Kasumi-1 (cell line): ENCODE data around the gene YWHAE.
"Not testable (repeated sequence)": the region's sequence is repeated elsewhere in the genome, so short reads cannot be mapped to it uniquely, and the experiment has no call there.

Experiments
- DNase-seq, 2 experiments: peaks; one replicate each; lab custom pipeline; 2025; lab: John Stamatoyannopoulos, UW

YWHAE gene

GRCh38 chr17:1412185-1413110, 12.4 kb upstream of the YWHAE start:
- no peak for DNase-seq

- DNase-seq = no peak
Observed at GRCh38 chr17:1402262-1402586, 2.2 kb upstream of the YWHAE start.

DNA sequence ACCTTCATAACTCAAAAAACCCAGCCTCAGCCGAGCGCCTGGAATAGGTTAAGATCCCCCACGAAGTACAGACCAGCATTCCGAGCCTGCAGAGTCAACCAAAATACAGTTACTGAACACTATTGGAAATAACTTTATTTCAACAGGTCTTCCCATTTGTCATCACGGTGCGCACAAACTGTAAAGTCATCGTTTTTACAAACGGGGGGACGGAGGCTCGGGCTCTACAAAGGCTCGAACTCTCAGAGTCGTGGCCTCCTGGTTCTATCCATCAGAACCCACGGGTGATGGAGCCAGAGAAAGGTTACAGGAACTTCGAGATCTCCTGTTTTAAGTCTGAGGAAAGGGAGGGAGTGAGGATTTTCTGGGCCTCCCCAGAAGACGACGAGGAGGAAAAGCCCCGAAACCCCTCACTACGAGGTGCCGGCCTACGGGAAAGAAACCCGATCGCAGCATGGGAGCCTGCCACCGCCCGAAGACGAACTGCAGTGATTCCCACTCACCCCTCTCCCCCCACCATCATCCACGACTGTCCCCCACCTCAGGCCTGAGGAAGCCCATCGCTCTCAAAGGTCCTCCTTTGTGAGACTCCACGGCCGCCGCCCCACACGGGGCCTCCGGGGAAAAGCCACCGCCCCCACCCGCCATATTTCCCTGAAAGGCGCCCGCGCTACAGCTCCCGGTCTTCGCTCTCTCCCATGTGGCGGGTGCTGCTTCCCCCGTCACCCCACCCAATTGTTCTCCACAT, 917 bp downstream of the YWHAE start:
- no peak for DNase-seq

GRCh38 chr17:1398028-1398427, 2.0 kb downstream of the YWHAE start:
- DNase-seq = no peak

DNA sequence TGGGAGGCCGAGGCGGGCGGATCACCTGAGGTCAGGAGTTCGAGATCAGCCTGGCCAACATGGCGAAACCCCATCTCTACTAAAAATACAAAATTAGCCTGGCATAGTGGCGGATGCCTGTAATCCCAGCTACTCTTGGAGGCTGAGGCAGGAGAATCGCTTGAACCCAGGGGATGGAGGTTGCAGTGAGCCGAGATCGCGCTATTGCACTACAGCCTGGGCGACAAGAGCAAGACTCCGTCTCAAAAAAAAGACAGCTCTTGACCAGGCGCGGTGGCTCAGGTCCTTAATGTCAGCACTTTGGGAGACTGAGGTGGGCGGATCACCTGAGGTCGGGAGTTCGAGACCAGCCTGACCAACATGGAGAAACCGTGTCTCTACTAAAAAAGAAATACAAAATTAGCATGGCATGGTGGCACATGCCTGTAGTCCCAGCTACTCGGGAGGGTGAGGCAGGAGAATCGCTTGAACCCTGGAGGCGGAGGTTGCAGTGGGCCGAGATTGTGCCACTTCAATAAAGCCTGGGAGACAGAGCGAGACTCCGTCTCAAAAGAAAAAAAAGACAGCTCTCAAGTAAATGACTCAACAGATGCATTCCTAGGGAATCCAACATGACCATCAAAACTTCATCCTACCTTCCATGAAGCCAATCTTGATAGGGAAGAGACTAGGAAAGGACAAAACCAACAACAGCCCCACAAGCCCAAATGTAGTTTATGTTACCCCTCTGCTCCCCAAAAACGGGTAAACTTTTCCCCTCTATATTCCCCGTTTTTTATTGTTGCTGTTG, 4.0 kb downstream of the YWHAE start:
- DNase-seq = not testable (repeated sequence)

DNA sequence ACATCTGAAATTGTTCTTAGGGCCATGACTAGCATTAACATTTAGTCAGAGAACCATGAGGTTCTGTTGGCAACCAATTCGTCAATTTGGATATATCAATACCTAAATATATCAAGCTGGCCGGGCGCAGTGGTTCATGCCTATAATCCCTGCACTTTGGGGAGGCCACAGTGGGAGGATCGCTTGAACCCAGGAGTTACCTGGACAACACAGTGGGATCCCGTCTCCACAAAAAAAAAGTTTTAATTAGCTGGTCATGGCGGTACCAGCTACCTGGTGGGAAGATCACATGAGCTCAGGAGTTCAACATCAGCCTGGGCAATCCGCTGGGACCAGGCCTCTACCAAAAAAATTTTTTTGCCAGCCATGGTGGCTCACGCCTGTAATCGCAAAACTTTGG, 8.4 kb downstream of the YWHAE start:
- DNase-seq = no peak

GRCh38 chr17:1390432-1391367, 9.3 kb downstream of the YWHAE start:
- no peak for DNase-seq

GRCh38 chr17:1387490-1388227, 12.4 kb downstream of the YWHAE start:
- not testable (repeated sequence) for DNase-seq

- not testable (repeated sequence) for DNase-seq
Observed at GRCh38 chr17:1386675-1387190, 13.3 kb downstream of the YWHAE start.

GRCh38 chr17:1386265-1386664, 13.8 kb downstream of the YWHAE start:
- no peak for DNase-seq

- no peak for DNase-seq
Observed at GRCh38 chr17:1385861-1386260, 14.2 kb downstream of the YWHAE start.

DNA sequence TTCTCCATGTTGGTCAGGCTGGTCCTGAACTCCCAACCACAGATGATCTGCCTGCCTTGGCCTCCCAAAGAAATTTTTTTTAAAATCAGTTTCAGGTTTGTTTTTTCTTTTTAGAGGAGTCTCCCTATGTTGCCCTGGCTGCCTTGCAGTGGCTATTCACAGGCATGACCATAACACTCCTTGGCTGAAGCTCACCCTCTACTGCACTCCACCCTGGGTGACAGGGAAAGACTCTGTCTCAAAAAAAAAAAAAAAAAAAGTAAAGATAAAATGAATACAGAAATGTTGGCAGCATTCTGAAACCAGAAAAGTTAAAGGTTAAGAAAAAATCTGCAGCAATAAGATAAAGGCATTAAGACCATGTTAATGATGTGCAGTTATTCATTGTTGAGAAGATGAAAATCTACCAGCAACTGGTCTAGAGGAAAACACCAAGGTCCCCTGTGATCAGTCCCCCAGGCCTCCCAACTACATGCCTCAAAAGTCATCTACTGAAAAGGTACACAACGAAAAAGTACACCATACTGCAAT, 15.1 kb downstream of the YWHAE start:
- DNase-seq = no peak

- DNase-seq = no peak
Observed at GRCh38 chr17:1379930-1380313, 20.1 kb downstream of the YWHAE start.

DNA sequence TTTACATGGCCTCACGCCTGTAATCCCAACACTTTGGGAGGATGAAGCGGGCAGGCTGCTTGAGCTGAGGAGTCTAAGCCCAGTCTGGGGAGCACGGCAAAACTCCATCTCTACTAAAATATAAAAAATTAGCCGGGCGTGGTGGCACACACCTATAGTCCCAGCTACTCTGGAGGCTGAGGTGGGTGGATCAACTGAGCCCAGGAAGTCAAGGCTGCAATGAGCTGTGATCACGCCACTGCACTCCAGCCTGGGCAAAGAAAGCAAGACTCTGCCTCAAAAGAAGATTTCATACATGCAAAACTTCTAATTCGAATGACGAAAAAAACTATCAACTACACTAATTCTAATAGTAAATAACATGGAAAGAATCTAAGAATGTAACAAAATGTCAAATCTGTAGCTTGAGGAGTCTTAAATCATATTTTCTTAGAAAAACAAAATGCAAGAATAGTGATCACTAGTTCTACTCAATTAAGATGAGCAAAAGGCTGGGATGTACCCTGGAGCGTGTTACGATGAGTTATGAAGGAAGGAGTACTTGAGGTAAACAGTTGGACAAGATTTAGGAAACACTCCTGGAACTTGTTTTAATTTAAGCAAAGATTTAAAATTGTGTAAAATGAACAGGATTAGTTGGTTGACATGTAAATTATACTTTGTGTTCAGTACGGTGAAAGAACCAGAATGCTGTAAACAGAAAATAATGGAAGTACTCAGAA, 20.7 kb downstream of the YWHAE start:
- no peak for DNase-seq

DNA sequence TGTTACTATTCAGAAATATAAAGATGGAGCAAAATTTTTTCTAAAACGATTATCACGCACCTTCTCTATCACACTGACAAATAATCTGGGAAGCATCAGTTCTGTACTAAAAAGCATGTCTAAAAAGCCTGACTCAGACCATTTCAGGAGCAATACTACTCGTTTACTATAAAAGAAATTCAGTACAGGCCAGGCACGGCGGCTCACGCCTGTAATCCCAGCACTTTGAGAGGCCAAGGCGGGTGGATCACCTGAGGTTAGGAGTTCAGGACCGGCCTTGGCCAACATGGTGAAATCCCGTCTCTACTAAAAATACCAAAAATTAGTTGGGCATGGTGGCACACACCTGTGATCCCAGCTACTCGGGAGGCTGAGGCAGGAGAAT, 21.6 kb downstream of the YWHAE start:
- DNase-seq = not testable (repeated sequence)

- DNase-seq = no peak
Observed at GRCh38 chr17:1377334-1377733, 22.7 kb downstream of the YWHAE start.

DNA sequence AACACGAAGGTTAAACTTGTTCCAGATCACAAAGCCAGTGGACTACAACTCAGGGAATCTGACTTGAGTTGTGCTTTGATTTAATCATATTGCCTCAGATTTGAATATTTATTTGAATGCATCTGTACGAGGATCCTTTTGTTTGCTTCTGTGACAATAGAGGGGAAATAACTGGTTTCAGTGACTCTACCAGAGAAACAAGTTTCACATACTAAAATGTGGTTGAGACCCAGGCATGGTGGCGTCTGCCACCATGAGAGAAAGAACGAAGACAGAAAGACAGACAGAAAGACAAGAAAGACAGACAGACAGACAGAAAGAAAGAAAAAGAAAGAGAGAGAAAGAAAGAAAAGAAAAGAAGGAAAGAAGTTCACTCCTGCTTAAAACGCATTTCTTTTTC, 24.0 kb downstream of the YWHAE start:
- no peak for DNase-seq

- no peak for DNase-seq
Observed at GRCh38 chr17:1375615-1376014, 24.4 kb downstream of the YWHAE start.

DNA sequence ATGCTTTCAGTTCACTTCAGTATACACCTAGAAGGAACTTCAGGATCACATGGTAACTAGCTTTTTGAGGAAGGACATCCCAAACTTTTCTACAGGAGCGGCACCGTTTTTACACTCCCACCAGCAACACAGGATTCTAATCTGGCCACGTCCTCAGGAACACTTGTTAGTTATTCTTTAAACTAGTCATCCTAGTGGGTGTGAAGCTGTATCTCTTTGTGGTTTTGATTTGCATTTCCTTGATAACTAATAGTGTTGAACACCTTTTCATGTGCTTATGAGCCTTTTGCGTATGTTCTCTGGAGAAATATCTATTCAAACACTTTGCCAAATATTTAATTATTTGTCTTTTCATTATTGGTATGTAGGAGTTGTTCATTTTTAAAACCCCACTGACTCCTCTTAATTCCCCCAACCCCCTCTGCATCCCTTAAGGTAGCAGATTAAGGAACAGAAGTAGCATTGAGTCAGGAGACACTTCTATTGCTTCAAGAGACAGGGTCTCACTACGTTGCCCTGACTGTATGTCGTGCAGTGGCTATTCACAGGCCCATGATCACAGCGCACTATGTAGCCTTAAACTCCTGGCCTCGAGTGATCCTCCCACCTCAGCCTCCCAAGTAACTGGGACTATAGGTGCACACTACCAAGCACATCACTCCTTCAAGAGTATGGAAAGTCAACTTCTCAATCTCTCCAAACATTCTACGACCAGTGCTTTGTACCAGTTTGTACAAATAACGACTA, 25.4 kb downstream of the YWHAE start:
- DNase-seq = no peak
